RWPE1 (cell line): ENCODE results near the gene XRCC4.
A peak's percentile ranks its signal among the peaks of the same experiment; 100 is the strongest.

Source experiments
- CTCF ChIA-PET: fragments of 350-600 bp; sonication (Branson Sonifier 250); formaldehyde crosslinking; extraction: SDS; loops from one replicate; lab custom pipeline; 2021; lab: Yijun Ruan, JAX
- POLR2A ChIA-PET: fragments of 400-600 bp; formaldehyde crosslinking; extraction: SDS; loops from one replicate; lab custom pipeline; 2020; ENCODE audit warnings: antibody characterized with exemption; ENCODE audit not compliant: low non-redundant PET; lab: Yijun Ruan, JAX
- DNase-seq: peaks from one replicate; pipeline ENCODE4 v3.0.0; 2012; ENCODE audit warnings: low spot score
- H3K27ac ChIP-seq: fragments of 450-650 bp; 2 replicates; pipeline ENCODE4 v1.5.1; 2017
- TF ChIP-seq, protein P1 (sequence below): fragments of 450-650 bp; conservative IDR thresholded peaks from 2 replicates; pipeline ENCODE4 v1.5.1; 2017; ENCODE audit warnings: low read depth, mild to moderate bottlenecking

The XRCC4 gene

DNA sequence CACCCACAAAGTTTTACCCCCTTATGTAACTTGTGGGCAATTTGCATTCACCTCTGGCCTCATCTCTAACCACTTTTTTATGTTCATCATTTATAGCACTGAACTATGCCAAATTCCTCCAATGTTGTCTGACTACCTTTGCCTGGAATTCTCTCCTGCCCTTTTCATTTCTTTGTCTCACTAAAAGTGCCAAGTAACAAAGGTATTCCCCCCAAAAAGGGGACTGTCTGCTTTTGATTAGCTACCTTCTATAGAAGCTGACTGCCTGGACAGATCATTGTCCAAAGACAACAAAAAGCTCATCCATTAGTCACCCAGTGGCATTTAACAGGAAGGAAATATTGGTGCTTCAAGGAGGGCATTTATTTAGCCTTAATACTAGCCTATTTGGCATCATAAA, 204.3 kb downstream of the XRCC4 start:
- ChIA-PET CTCF (no interaction called here), POLR2A (no interaction called here)
- peak; percentile 68 for DNase-seq
- TF ChIP-seq, protein P1, sequence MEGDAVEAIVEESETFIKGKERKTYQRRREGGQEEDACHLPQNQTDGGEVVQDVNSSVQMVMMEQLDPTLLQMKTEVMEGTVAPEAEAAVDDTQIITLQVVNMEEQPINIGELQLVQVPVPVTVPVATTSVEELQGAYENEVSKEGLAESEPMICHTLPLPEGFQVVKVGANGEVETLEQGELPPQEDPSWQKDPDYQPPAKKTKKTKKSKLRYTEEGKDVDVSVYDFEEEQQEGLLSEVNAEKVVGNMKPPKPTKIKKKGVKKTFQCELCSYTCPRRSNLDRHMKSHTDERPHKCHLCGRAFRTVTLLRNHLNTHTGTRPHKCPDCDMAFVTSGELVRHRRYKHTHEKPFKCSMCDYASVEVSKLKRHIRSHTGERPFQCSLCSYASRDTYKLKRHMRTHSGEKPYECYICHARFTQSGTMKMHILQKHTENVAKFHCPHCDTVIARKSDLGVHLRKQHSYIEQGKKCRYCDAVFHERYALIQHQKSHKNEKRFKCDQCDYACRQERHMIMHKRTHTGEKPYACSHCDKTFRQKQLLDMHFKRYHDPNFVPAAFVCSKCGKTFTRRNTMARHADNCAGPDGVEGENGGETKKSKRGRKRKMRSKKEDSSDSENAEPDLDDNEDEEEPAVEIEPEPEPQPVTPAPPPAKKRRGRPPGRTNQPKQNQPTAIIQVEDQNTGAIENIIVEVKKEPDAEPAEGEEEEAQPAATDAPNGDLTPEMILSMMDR = no peak
- no peak overlapping the region for H3K27ac ChIP-seq

GRCh38 chr5:83283761-83284160, 206.4 kb downstream of the XRCC4 start:
- CTCF ChIA-PET = interaction anchor here (0.7 kb wide), 1 partner anchor 707 kb away, joined by 3 read pairs; no protein-coding TSS in a partner anchor
- TF ChIP-seq, protein P1 = no peak
- POLR2A ChIA-PET = no interaction called here
- DNase-seq = no peak
- H3K27ac ChIP-seq = no peak overlapping the region

DNA sequence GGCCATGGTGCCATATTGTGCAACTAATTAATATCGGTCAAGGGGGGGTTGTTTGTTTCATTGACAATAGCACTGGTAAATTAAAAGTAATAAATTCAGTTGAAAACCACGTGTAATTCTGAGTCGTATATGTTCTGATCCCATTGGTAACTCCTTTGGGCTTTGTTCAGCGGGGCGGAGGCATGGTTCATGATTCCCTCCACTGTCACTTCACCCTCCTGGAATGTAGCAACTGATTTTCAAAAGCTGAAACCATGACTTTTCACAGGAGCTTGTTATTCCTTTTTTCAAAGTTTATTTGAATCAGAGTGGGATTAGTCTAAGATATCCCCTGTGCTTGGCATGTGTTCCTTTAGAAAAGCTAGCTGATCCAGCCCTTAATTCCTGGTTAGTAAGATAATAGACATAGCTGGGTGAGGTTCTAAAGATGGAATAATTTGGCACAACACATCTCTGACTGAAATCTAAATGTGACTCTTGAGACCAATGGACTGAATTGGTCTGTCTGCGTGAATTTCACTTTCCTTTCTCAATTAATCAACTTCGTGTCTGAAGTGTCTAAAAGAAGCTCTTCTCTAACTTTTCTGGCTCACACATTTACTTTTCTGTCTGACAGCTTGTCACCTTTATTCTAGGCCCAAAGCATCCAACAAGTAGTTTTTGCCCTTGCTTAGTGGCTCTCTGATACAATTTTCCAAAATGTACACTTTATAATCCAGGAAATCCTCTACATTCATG, 208.5 kb downstream of the XRCC4 start:
- H3K27ac ChIP-seq = no peak overlapping the region
- DNase-seq = no peak
- POLR2A ChIA-PET = no interaction called here
- TF ChIP-seq, protein P1 = no peak
- CTCF ChIA-PET = no interaction called here

- ChIA-PET POLR2A (no interaction called here), CTCF (interaction anchor here (0.7 kb wide), 1 partner anchor 242 kb away, joined by 3 read pairs; no protein-coding TSS in a partner anchor)
- DNase-seq = no peak
- TF ChIP-seq, protein P1 = no peak
- no peak overlapping the region for H3K27ac ChIP-seq
Observed at GRCh38 chr5:83294246-83294645, 216.9 kb downstream of the XRCC4 start.

DNA sequence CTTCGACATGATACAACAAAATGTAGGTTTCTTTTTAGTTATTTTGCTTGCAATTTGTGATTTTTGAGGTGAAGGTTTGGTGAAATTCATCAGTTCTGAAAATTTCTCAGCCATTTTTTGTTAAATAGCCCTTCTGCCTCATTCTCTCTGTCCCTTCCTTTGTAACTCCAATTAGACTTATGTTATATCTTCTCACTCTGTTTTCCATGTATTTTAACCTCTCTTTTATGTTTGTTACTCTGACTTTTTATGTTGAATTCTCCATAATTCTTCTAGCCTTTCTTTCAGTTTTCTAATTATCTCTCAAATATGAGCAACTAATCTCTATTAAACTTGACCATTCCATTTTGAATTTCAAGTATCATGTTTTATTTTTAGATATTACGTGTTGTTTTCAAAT, 222.0 kb downstream of the XRCC4 start:
- ChIA-PET CTCF (interaction anchor here (0.7 kb wide), 1 partner anchor 24 kb away, joined by 3 read pairs; no protein-coding TSS in a partner anchor), POLR2A (no interaction called here)
- DNase-seq = no peak
- no peak overlapping the region for H3K27ac ChIP-seq
- TF ChIP-seq, protein P1 = no peak

GRCh38 chr5:83306572-83307241, 229.4 kb downstream of the XRCC4 start:
- no peak overlapping the region for H3K27ac ChIP-seq
- peak; percentile 18 for DNase-seq
- TF ChIP-seq, protein P1 = no peak
- ChIA-PET CTCF (no interaction called here), POLR2A (no interaction called here)
